GM18507 (cell line): ENCODE results near the gene GARIN5A.
"Not testable (repeated sequence)": the region's sequence is repeated elsewhere in the genome, so short reads cannot be mapped to it uniquely, and the experiment has no call there.

Experiments
- DNase-seq: peaks from one replicate; pipeline ENCODE4 v3.0.0; 2011; ENCODE audit warnings: low read depth; ENCODE audit not compliant: insufficient read length; ENCODE audit errors: extremely low spot score
- FAIRE-seq: peaks from 2 replicates; lab custom pipeline; 2011; peaks lifted over from hg19 to GRCh38; lab: Jason Lieb, UNC

Gene GARIN5A

DNA sequence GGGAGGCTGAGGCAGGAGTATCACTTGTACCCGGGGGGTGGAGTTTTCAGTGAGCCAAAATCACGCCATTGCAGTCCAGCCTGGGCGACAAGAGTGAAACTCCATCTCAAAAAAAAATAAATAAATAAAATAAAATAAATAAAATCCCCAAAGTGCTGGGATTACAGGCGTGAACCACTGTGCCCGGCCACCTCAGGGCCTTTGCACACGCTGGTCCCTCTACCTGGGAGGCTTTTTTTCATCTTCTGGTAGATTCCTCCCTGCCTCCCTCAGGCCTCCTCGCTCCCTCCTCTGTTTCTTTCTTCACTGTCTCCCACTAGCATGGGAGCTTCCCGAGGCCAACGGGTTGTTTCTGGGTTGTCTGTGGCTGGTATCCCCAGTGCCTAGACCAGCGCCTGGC, 28.9 kb downstream of the GARIN5A start:
- no peak for FAIRE-seq
- no peak for DNase-seq

GRCh38 chr19:50447053-50447452, 29.6 kb downstream of the GARIN5A start:
- DNase-seq = no peak
- no peak for FAIRE-seq

DNA sequence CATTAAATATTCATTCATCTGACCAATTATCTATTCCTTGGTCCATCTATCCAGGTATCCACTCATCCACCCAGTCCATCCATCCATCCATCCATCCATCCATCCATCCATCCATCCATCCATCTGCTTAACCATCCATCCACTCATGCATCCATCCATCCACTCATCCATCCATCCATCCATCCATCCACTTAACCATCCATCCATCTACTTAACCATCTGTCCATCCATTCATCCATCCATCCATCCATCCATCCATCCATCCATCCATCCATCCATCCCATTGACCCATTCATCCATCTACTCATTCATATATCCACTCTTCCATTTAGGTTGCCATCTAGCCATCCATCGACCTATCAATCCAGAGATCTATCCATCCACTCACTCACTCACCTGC, 32.6 kb downstream of the GARIN5A start:
- no peak for DNase-seq
- FAIRE-seq = no peak

DNA sequence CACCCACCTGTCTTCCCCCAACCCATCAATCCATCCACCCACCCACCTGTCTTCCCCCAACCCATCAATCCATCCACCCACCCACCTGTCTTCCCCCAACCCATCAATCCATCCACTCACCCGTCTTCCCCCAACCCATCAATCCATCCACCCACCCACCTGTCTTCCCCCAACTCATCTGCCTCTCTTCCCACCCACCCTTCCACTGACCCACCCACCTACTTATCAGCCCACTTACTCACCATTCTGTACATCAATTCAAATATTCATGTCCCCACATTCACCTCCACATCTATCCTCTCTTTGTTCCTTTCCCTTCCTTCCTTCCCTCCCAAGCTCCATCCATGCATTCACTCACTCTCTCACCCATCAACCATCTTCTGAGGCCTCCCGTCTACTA, 37.5 kb downstream of the GARIN5A start:
- FAIRE-seq = not testable (repeated sequence)

DNA sequence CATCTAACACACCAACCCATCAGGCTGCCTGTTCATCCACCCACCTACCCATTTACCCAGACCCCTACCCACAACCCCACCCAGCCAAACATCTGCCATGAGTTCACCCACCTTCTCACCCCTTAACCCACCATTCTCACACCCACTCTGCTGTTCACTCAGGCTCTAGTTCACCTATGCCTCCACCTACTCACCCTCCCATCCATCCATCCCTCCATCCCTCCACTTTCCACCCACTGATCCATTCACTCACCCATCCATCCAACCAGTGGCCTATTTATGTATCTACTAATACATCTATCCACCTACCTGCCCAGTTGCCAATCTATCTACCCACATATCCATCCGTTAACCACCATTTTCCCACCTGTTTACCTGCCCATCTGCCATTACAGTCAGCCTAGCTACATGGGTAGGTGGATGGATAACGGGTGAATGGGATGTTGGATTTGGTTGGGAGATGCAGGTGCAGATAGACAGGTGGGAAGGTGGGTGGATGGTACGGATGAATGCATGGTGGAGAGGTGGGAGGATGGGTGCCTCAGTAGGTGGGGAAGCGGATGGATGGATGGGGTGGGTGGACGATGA, 38.7 kb downstream of the GARIN5A start:
- DNase-seq = no peak
- no peak for FAIRE-seq

More for the DNA sequence above, 37.5 kb downstream of the GARIN5A start:
- DNase-seq = not testable (repeated sequence)

- DNase-seq = no peak
- FAIRE-seq = no peak
These were observed 41.0 kb downstream of the GARIN5A start for GRCh38 chr19:50435627-50436026.

GRCh38 chr19:50435221-50435620, 41.4 kb downstream of the GARIN5A start:
- FAIRE-seq (no peak), DNase-seq (no peak)

GRCh38 chr19:50434525-50434924, 42.1 kb downstream of the GARIN5A start:
- peak; percentile 50 for FAIRE-seq
- no peak for DNase-seq

GRCh38 chr19:50433201-50434180, 43.2 kb downstream of the GARIN5A start:
- no peak for DNase-seq
- FAIRE-seq = no peak

GRCh38 chr19:50432221-50433028, 44.2 kb downstream of the GARIN5A start, which contains the start of gene MYBPC2:
Gene MYBPC2 (plus strand): TSS chr19:50432892. CDS start chr19:50432954, 62 bp downstream.
- no peak for DNase-seq
- FAIRE-seq = peak; percentile 26

DNA sequence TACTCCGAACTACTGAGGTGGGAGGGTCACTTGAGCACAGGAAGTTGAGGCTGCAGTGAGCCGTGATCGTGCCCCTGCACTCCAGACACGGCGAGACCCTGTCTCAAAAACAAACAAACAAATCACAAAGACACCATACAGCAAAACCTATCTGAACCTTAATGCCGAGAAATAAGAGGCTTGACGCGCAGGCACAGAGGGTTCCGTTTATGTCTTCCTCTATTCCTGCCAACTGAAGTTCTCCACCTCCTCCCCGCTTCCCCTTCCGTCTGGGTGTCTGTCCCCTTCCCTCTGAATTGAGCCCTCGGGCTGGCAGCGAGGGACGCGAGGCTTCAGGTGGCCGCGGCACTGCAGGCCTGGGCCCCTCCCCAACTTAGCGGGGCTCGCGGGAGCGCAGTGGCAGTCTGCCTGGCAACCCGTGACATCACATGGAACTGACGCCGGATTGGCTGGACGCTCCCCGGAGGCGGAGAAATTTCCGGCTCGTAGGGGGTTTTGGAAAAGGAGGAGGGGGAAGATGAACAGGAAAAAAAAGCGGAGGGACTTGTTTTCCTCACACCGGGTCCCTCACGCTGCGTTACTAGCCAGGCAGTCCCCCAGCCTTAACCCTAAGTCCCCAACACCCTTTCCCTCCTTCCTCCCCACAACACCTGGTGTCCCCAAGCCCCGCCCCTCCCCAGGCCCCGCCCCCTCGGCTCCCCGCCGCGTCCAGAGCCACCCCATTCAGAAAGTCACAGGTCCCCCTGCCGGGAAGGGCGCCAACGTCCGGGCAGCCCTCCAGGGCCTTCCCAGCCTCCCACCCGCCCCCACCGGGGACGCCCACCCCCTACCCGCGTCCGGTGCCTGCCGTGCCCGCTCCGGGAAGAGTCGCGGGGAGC, 45.1 kb downstream of the GARIN5A start:
- peak; percentile 88 for FAIRE-seq
- DNase-seq = peak; percentile 64

DNA sequence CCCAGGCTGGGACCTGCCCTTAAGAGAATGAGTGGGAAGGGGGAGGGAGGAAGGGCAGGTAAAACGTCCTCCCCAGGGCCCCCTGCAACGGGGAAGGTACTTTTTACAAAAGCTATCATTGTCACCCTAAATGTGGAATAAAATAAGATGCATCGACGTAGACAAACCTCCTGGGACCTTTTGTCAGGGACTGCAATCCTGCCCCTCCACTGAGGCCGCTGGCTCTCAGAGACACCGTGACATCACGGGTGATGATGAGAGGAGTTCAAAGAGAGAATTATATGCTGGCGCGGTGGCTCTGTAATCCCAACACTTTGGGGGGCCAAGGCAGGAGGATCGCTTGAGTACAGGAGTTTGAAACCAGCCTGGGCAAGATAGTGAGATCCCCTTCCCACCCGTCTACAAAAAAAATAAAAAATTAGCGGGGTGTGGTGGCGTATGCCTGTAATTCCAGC, 45.7 kb downstream of the GARIN5A start:
- FAIRE-seq (no peak), DNase-seq (no peak)

- FAIRE-seq (no peak), DNase-seq (no peak)
These were observed 47.7 kb downstream of the GARIN5A start for GRCh38 chr19:50428772-50429463.

DNA sequence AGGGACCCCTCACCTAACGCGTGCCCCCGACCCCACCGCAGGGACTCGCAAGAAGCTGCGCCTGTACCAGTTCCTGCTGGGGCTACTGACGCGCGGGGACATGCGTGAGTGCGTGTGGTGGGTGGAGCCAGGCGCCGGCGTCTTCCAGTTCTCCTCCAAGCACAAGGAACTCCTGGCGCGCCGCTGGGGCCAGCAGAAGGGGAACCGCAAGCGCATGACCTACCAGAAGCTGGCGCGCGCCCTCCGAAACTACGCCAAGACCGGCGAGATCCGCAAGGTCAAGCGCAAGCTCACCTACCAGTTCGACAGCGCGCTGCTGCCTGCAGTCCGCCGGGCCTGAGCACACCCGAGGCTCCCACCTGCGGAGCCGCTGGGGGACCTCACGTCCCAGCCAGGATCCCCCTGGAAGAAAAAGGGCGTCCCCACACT, 48.6 kb downstream of the GARIN5A start:
- FAIRE-seq = no peak

GRCh38 chr19:50427318-50427925, 49.2 kb downstream of the GARIN5A start:
- DNase-seq = no peak
- FAIRE-seq = no peak

More for the DNA sequence above, 48.6 kb downstream of the GARIN5A start:
- DNase-seq = no peak

- FAIRE-seq (no peak), DNase-seq (no peak)
These were observed 51.1 kb downstream of the GARIN5A start for GRCh38 chr19:50425581-50425980.

DNA sequence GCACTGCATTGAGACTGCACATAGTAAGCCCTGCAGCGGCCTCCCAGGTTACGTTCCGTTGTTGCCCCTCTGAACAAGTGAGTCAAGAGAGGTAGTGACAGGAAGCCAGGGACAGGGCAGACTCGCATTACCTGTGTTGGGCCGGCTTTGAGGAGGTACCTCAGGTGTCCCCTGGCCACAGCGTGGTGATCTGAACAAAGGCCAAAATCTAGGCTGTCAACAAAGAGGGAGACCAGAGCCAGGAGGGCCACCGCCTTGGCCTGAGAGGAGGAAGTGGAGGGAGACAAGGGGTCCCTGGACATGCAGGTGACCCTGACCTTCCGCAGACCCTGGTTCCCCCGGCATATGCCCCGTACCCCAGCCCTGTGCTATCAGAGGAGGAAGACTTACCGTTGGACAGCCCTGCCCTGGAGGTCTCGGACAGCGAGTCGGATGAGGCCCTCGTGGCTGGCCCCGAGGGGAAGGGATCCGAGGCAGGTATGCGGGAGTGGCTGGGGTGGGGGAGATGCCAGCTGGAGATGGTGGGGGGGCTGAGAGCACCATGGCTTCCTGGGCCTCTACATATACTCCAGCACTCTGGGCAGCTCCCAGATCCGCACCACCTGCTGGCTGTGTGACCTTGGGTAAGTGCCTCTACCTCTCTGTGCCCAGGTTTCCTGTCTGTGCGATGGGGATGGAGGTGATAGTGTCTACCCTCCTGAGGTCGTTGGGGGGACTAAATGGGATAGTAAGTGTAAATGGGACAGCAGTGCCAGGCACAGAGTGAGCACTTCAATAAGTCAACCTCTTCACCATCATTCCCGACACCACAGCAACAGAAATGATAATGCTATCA, 53.2 kb downstream of the GARIN5A start:
- DNase-seq = no peak
- no peak for FAIRE-seq
